Astrocyte (in vitro differentiated cells and primary cell): ENCODE results near the gene GABARAP.

Experiments used
- EZH2 ChIP-seq: IDR thresholded peaks from 2 replicates; pipeline ENCODE4 v1.6.1; 2012; ENCODE audit warnings: mild to moderate bottlenecking, low read length, inconsistent platforms; ENCODE audit not compliant: insufficient read depth
- TF ChIP-seq, protein P1 (sequence below): IDR thresholded peaks from 2 replicates; pipeline ENCODE4 v1.5.1; 2011; ENCODE audit warnings: low read depth, mild to moderate bottlenecking, inconsistent platforms, low read length, moderate library complexity; ENCODE audit not compliant: insufficient read depth

GRCh38 chr17:7251661-7252175, 9.5 kb upstream of the GABARAP start, which contains the start of gene CTDNEP1:
- TF ChIP-seq, protein P1, sequence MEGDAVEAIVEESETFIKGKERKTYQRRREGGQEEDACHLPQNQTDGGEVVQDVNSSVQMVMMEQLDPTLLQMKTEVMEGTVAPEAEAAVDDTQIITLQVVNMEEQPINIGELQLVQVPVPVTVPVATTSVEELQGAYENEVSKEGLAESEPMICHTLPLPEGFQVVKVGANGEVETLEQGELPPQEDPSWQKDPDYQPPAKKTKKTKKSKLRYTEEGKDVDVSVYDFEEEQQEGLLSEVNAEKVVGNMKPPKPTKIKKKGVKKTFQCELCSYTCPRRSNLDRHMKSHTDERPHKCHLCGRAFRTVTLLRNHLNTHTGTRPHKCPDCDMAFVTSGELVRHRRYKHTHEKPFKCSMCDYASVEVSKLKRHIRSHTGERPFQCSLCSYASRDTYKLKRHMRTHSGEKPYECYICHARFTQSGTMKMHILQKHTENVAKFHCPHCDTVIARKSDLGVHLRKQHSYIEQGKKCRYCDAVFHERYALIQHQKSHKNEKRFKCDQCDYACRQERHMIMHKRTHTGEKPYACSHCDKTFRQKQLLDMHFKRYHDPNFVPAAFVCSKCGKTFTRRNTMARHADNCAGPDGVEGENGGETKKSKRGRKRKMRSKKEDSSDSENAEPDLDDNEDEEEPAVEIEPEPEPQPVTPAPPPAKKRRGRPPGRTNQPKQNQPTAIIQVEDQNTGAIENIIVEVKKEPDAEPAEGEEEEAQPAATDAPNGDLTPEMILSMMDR, result no peak
- no peak for TF ChIP-seq EZH2
